Activated CD4-positive, alpha-beta T cell treated with anti-CD3 and anti-CD28 coated beads, Interleukin-2, amount 50 U/mL, for 1 hour (primary cell): ENCODE measurements around the gene MSMP.

ENCODE experiments used
- DNase-seq: peaks from one replicate; pipeline ENCODE4 v3.0.0-alpha.2; 2020

Gene MSMP

GRCh38 chr9:35754264-35754663 lies at the start of gene MSMP:
MSMP (minus strand) TSS chr9:35754276; CDS start chr9:35754129, 147 bp downstream.
- DNase-seq, result no peak

DNA sequence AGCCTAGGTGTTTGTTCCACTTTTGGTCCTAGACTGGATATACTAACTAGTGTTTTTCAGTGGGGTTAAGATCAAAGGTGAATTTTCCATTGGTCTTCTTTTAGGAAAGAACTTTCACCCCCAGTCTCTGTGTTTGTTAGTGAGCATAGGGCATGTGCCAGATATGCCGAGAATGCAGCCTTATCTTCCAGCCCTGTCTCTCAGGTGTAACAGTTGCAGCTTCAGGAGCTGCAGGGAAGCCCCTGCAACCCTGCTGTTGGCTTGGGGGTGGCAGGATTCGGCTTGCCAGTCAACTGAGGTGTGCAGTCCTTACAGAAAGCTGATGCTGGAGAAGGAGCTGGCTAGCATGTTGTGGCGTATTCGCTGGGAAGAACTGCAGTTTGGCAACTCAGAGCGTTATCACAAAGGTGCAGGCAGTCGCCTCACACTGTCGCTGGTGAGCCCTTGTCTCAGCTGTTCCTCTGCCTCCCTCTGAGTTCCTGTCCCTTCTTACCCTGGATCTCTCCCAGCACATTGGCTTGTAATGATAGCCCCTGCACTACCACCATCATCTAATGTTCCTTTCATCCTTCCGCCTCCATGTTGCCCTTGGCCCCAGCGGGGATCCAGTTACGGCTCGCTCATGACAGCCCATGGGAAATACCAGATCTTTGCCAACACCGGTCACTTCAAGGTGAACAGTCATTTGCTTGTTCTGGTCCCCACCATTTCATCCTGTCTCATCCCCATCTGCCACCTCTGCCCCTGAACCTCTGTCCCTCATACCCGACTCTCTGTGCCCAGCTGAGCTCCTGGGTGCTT lies 47.5 kb upstream of the MSMP start:
- no peak for DNase-seq

DNA sequence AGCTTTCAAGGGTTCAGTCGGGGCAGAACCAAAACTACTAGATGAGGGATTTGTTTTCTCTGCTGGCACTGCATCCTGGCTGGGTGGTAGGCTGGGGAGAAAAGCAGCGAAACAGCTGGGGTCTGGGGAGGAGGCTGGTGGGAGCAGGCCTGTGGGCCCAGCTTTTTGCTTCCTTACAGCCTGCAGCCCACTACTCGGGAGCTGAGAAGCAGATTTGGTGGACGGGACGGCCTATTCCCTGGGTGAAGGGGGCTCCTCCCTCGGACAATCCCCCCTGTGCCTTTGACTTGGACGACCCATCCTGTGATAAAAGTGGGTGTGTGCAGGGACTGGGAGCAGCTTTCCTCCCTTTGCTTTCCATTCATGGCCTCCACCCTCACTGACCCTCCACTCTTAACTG lies 46.5 kb upstream of the MSMP start:
- no peak for DNase-seq

DNA sequence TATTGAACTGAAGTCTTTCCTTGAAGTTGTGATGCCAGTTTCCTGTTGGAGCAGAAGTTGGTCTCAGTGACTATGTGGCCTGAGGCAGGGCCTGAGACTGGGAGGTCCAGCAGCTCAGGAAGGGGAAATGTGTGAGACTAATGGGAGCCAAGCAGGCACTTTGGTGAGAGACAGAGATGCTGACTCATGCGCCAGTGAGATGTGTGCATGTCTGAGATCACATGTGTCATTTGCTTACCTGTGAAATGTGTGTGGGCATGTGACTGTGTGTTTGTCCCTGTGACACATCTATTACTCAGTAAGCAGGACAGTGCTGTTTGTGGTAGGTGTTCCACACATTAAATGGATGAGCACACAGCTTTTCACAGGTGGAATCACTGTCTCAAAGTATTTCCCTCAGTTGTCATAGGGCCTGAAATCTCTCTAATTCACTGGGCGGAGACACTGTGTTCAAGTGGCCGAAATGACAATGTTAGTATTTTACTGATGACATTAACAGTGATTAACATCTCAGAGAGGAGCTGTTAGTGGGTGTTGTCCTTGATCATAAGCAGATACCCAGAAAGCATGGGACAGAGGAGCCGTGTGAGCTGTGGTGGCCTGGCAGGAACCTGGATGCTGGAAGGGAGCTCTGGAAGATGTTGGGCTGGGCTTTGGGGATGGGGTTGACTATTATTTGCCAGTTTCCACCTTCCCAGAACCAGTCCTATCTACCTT lies 44.7 kb upstream of the MSMP start:
- no peak for DNase-seq

DNA sequence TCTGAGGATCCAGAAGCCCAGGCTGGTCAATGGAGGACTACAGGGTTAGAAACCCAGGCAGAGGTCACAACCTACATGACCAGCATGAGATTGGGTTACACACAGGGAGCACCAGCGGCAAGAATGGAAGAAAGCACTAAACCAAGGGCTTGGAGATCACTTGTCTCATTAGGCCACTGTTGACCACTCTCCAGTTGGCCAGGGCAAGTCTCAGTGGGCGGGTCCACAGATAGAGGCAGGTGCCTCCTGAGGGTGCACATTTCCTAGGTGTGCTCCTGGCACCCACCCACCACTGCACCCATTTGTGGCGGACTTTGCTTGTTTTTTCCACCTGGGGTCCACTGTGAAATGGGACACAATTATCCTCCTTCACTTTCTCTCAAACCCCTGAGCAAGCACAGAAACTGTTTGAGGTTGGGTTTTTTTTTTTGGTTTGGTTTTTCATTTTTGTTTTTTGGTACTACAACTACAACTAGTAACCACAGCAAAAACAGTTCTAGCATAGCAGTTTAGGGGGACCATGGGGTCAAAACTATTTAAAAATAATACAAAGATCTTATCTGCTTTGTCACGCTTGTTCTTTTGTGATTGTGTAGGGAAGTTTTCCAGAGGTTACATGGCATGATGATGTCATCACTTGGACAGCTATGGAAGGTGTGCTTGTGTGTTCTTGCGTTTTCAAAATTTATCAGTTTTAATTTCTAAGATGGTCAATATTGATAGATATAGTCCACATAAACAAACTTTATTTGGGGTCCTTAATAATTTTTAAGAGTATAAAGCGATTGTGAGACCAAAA lies 43.4 kb upstream of the MSMP start:
- no peak for DNase-seq

GRCh38 chr9:35795695-35796094 lies 41.6 kb upstream of the MSMP start:
- DNase-seq, result no peak

DNA sequence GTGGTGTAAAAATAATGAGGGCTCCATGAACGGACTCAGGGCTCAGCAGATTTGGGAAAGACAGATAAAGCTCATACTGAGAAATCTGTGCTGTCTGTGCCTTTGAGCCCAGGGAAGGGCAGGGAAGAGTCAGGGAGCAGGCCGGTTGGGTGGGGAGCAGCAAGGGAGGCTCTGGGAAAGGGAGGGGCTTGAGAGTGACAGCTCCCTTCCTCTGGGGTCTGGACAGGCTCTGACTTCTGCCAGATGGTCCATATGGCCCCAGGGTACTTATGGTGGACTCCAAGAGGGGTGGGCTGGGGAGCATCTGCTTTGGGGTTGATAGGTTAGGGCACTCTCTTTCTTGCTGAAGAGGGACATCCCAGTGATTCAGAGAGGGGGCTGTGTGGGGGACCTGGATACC lies 39.4 kb upstream of the MSMP start:
- no peak for DNase-seq

- DNase-seq, result no peak
Observed at GRCh38 chr9:35792826-35793225, 38.8 kb upstream of the MSMP start.

DNA sequence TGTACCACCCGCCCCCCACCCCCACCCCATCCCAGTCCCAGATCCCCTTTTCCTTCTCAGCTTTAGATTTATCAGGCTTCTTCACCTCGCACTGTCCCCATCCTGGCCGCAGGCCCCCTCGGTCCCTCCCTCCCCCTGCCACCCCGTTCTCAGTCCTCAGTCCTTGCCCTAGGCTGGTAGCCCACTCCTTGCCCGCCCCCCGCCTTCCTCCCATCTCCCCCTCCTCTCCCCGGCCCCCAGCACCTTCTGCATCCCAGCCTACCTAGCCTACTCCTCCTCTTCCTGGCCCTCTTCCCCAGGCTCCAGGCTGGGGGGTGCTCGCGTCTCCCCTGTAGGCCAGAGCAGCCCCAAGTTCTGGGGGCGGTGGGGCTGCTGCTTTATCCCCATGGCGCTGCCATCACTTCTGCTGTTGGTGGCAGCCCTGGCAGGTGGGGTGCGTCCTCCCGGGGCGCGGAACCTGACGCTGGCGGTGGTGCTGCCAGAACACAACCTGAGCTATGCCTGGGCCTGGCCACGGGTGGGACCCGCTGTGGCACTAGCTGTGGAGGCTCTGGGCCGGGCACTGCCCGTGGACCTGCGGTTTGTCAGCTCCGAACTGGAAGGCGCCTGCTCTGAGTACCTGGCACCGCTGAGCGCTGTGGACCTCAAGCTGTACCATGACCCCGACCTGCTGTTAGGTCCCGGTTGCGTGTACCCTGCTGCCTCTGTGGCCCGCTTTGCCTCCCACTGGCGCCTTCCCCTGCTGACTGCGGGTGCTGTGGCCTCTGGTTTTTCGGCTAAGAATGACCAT lies 38.1 kb upstream of the MSMP start:
- no peak for DNase-seq

DNA sequence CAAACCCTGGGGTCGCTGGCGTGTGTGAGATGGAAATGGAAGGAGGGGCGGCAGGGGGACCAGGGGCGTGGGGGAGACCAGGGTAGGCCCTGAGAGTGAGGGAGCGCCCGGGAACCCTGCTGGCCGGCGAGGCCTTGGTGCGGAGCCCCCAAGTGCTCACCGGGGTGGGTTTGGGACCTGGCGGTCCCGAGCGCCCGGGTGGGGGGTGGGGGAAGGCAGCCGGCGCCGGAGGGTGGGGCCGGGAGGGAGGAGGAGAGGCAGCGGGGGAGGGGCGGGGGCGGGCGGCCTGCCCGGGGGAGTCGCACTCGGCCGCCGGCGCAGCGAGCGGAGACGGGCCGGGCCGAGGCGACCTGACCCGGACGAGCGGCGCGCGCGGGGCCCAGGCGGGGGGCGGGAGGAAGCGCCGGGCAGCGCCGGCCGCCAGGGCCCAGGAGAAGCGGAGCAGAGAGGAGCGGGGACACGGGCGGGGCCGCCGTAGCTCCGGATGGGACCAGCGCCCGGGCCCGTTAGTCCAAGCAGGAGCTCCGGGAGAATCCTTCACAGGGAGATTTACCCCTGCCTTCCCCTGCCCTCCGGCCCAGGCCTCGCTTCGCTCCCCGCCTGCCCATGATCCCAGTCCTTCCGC lies 37.3 kb upstream of the MSMP start, which contains the start of gene NPR2:
NPR2 (plus strand) TSS at position 295 of the 625 bp plus-strand sequence. CDS start 818 bp downstream, outside the sequence.
- no peak for DNase-seq

- DNase-seq, result peak; percentile 51
Observed at GRCh38 chr9:35790385-35791296, 36.6 kb upstream of the MSMP start.

GRCh38 chr9:35790025-35790384 lies 35.9 kb upstream of the MSMP start:
- no peak for DNase-seq

DNA sequence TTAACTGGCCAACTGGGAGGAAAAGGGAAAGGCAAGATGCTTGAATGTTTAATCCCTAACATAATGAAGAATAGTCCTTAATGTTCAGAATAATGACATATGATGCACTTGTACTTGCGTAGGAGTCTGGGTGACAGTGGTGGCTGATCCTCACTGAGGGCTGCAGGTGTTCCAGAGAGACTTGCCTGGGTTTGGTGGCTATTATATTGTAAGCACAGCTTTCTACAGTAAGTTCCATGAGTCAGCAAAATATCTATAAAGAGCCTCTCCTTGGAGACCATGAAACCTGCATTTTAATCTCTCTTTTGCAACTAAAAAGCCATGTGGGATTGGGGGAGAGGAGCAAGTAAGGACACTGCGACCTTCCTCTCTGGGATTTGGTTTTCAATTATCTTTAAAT lies 35.5 kb upstream of the MSMP start:
- no peak for DNase-seq

GRCh38 chr9:35783418-35783817 lies 29.3 kb upstream of the MSMP start:
- DNase-seq, result no peak

- no peak for DNase-seq
Observed at GRCh38 chr9:35781066-35781465, 27.0 kb upstream of the MSMP start.

DNA sequence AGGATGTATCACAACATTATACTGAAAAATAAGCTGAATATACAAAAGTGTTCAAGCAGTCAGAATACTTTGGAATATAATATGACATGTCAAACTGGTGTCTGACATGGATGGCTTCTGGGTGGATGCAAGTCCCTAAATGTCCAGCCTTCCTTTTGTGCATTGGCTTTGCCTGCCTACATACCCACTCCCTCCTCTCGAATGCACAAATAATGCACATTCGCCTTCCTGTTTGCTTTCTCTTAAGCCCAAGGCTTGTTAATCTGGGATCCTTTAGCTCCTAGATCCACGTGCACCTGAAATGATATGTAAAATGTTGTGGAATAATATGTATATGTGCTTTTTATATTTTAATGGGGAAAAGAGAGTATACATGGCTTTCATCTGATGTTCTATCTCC lies 24.4 kb upstream of the MSMP start:
- no peak for DNase-seq

GRCh38 chr9:35776018-35776417 lies 21.9 kb upstream of the MSMP start:
- DNase-seq, result no peak

- DNase-seq, result no peak
Observed at GRCh38 chr9:35774907-35775635, 21.0 kb upstream of the MSMP start.

DNA sequence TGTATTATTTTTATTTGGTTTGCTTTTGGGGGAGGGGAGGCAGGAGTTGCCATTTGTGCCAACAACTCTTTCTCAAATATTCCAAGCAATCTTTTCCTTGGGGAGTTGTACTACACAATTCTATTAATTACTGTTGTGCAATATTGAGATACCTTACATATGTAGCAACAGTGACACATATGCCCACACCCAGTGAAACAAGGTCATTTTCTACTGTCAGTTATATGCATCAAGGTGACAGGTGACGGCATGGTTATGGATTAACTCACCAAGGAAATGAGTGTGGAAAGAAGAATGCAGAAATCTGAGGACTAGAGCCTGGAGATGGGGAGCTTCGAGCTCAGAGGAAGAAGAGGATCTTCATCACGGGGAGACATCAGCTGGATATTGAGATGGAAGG lies 17.9 kb upstream of the MSMP start:
- DNase-seq, result no peak

DNA sequence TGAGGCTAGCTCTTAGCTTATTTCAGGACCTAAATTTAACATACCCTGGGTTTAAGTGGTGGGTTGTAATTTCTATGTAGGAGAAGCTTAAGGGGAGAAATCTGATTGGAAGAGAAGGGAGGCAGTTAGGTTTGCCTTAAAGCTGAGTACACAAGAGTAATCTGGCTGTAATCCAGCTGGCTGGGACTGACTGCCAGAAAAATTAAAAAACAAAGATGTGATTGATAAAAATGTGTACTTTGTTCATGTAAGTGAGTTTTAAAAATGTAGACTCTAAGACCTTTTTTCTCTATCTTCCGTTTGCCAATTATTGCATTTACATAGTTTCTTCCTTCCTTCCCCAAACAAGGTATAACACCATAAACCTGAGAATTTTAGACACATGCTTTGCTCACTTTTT lies 17.5 kb upstream of the MSMP start:
- no peak for DNase-seq

- DNase-seq, result no peak
Observed at GRCh38 chr9:35771075-35771433, 17.0 kb upstream of the MSMP start.
